H1 (cell line): ENCODE results near the gene MAIP1. TPM values are rescaled to one million over a fixed set of nuclear protein-coding genes. Genes with fewer than 3 reads are reported as not detected.

Experiments
- CTCF ChIA-PET: fragments of 300-600 bp; sonication (Branson Sonifier 250); formaldehyde crosslinking; loops from one replicate; lab custom pipeline; 2021; ENCODE audit not compliant: partially characterized antibody; lab: Charles Lee
- POLR2A ChIA-PET: fragments of 300-600 bp; sonication (Branson Sonifier 250); formaldehyde crosslinking; loops from one replicate; lab custom pipeline; 2021; ENCODE audit warnings: inconsistent platforms; ENCODE audit not compliant: partially characterized antibody; lab: Charles Lee
- DNase-seq, 2 experiments: peaks; one replicate each; pipeline versions ENCODE4 v3.0.0 to v3.0.0-alpha.2; 2010 to 2022; ENCODE audit warnings: low spot score in 2 of 2, low read depth in 1 of 2, mixed read lengths in 1 of 2
- FAIRE-seq: peaks from 2 replicates; lab custom pipeline; 2011; peaks lifted over from hg19 to GRCh38; lab: Jason Lieb, UNC
- H2AFZ ChIP-seq: 2 replicates; pipeline ENCODE4 v1.8.1; 2012; ENCODE audit warnings: low read length, inconsistent platforms
- H2AK5ac ChIP-seq: 2 replicates; pipeline ENCODE4 v1.6.1; 2013; ENCODE audit warnings: low read depth, low read length
- H2BK120ac ChIP-seq: replicated peaks from 2 replicates; pipeline ENCODE3; 2013; ENCODE audit warnings: low read depth, low read length, inconsistent platforms
- H2BK12ac ChIP-seq: 2 replicates; pipeline ENCODE4 v1.6.1; 2013; ENCODE audit warnings: low read depth, low read length
- H2BK15ac ChIP-seq: 2 replicates; pipeline ENCODE4 v1.6.1; 2013; ENCODE audit warnings: low read length
- H2BK20ac ChIP-seq: 2 replicates; pipeline ENCODE4 v1.6.1; 2013; ENCODE audit warnings: low read length
- H2BK5ac ChIP-seq: 2 replicates; pipeline ENCODE4 v1.6.1; 2013; ENCODE audit warnings: low read depth, low read length
- H3K14ac ChIP-seq: 2 replicates; pipeline ENCODE4 v1.6.1; 2013; ENCODE audit warnings: inconsistent platforms; ENCODE audit not compliant: insufficient read length
- H3K18ac ChIP-seq: 2 replicates; pipeline ENCODE4 v1.6.1; 2013; ENCODE audit warnings: low read length; ENCODE audit errors: extremely low read depth
- H3K23ac ChIP-seq: 2 replicates; pipeline ENCODE4 v1.6.1; 2013; ENCODE audit warnings: inconsistent platforms; ENCODE audit not compliant: insufficient read length
- H3K23me2 ChIP-seq: 2 replicates; pipeline ENCODE4 v1.6.1; 2013; ENCODE audit warnings: low read depth, low read length
- H3K27ac ChIP-seq: 2 replicates; pipeline ENCODE4 v1.6.1; 2011; ENCODE audit warnings: low read depth, low read length, inconsistent platforms
- H3K27me3 ChIP-seq, 4 experiments: replicated peaks in 1 of 4; 1 replicate in 1 of 4; 2 replicates in 3 of 4; pipeline versions ENCODE4 v1.6.1 to v1.8.1; 2011 to 2013; ENCODE audit warnings: low read length in 3 of 4, mild to moderate bottlenecking in 3 of 4, inconsistent platforms in 2 of 4, mixed read lengths in 2 of 4, moderate library complexity in 1 of 4; ENCODE audit not compliant: control insufficient read depth in 3 of 4, insufficient read depth in 3 of 4; ENCODE audit errors: extremely low read depth in 1 of 4
- H3K36me3 ChIP-seq, 4 experiments: 2 replicates each; pipeline versions ENCODE4 v1.6.1 to v1.8.1; 2011 to 2013; ENCODE audit warnings: mild to moderate bottlenecking in 4 of 4, low read length in 3 of 4, moderate library complexity in 2 of 4, control low read depth in 1 of 4, inconsistent platforms in 1 of 4; ENCODE audit not compliant: insufficient read depth in 4 of 4, control insufficient read depth in 2 of 4
- H3K4ac ChIP-seq: replicated peaks from 2 replicates; pipeline ENCODE3; 2013; ENCODE audit warnings: low read length, low read depth, mixed read lengths, inconsistent platforms; ENCODE audit not compliant: insufficient read length
- H3K4me1 ChIP-seq, 4 experiments: replicated peaks in 1 of 4; 1 replicate in 1 of 4; 2 replicates in 3 of 4; pipeline versions ENCODE4 v1.6.1 to v1.8.1; 2011 to 2013; ENCODE audit warnings: low read length in 3 of 4, inconsistent platforms in 2 of 4, mixed read lengths in 1 of 4; ENCODE audit not compliant: insufficient read depth in 4 of 4, control insufficient read depth in 3 of 4
- H3K4me2 ChIP-seq, 2 experiments: 2 replicates each; pipeline versions ENCODE4 v1.6.1 to v1.8.1; 2011 to 2013; ENCODE audit warnings: low read depth in 2 of 2, low read length in 2 of 2, control low read depth in 1 of 2, inconsistent platforms in 1 of 2, mild to moderate bottlenecking in 1 of 2; ENCODE audit not compliant: insufficient read depth in 1 of 2
- H3K4me3 ChIP-seq, 4 experiments: fragments of 200-600, 300-600 bp in 1 of 4; sonication (generic), shearing (Covaris generic), sonication (Bioruptor Twin) in 1 of 4; 2 replicates each; pipeline versions ENCODE4 v1.5.1 to v1.8.1; 2011 to 2016; ENCODE audit warnings: low read length in 4 of 4, low read depth in 3 of 4, control low read depth in 2 of 4, inconsistent platforms in 2 of 4, mild to moderate bottlenecking in 2 of 4, mixed read lengths in 1 of 4, moderate library complexity in 1 of 4; ENCODE audit not compliant: insufficient read depth in 2 of 4; ENCODE audit errors: extremely low read depth in 1 of 4
- H3K56ac ChIP-seq: replicated peaks from 2 replicates; pipeline ENCODE3; 2013; ENCODE audit warnings: low read depth, mild to moderate bottlenecking, mixed read lengths, low read length, inconsistent platforms; ENCODE audit not compliant: insufficient read length
- H3K79me1 ChIP-seq: 2 replicates; pipeline ENCODE4 v1.6.1; 2013; ENCODE audit warnings: low read depth, low read length, control low read depth
- H3K79me2 ChIP-seq, 2 experiments: 2 replicates each; pipeline versions ENCODE4 v1.6.1 to v1.8.1; 2012 to 2013; ENCODE audit warnings: low read length in 2 of 2, mild to moderate bottlenecking in 2 of 2, inconsistent platforms in 1 of 2; ENCODE audit not compliant: insufficient read depth in 2 of 2, control insufficient read depth in 1 of 2
- H3K9ac ChIP-seq, 4 experiments: replicated peaks in 1 of 4; 1 replicate in 1 of 4; 2 replicates in 3 of 4; pipeline versions ENCODE4 v1.6.1 to v1.8.1; 2011 to 2013; ENCODE audit warnings: low read depth in 3 of 4, low read length in 3 of 4, control low read depth in 2 of 4, mild to moderate bottlenecking in 2 of 4, moderate library complexity in 2 of 4, inconsistent platforms in 1 of 4; ENCODE audit errors: extremely low read depth in 1 of 4
- H3K9me3 ChIP-seq, 2 experiments: 2 replicates each; pipeline versions ENCODE4 v1.6.1 to v1.8.1; 2012 to 2013; ENCODE audit warnings: mild to moderate bottlenecking in 2 of 2, moderate library complexity in 2 of 2, control low read depth in 1 of 2, inconsistent platforms in 1 of 2, low read depth in 1 of 2, low read length in 1 of 2, mixed read lengths in 1 of 2; ENCODE audit not compliant: insufficient read depth in 2 of 2
- H4K20me1 ChIP-seq, 2 experiments: replicated peaks in 1 of 2; 2 replicates each; pipeline versions ENCODE3 to v1.8.1; 2011 to 2013; ENCODE audit warnings: inconsistent platforms in 2 of 2, low read length in 2 of 2, mild to moderate bottlenecking in 1 of 2; ENCODE audit not compliant: insufficient read depth in 2 of 2, control insufficient read depth in 1 of 2
- H4K5ac ChIP-seq: 2 replicates; pipeline ENCODE4 v1.6.1; 2013; ENCODE audit warnings: low read length, low read depth, mixed read lengths, inconsistent platforms; ENCODE audit not compliant: insufficient read length
- H4K8ac ChIP-seq: 2 replicates; pipeline ENCODE4 v1.8.0; 2013; ENCODE audit warnings: mild to moderate bottlenecking, moderate library complexity, low read length, inconsistent platforms; ENCODE audit not compliant: insufficient read depth; ENCODE audit errors: extremely low read depth
- H4K91ac ChIP-seq: replicated peaks from 2 replicates; pipeline ENCODE3; 2013; ENCODE audit warnings: low read length, mixed read lengths, inconsistent platforms; ENCODE audit not compliant: insufficient read length
- BCL11A ChIP-seq, 2 experiments: IDR thresholded peaks; one replicate each; pipeline ENCODE4 v1.6.1; 2011; ENCODE audit warnings: low read depth in 2 of 2, low read length in 2 of 2, mild to moderate bottlenecking in 2 of 2
- CEBPB ChIP-seq: IDR thresholded peaks from 2 replicates; pipeline ENCODE4 v1.6.1; 2012; ENCODE audit warnings: low read depth, low read length
- CTBP2 ChIP-seq: IDR thresholded peaks from 2 replicates; pipeline ENCODE4 v1.7.0; 2011; ENCODE audit warnings: borderline replicate concordance, mild to moderate bottlenecking, moderate library complexity, mixed read lengths, low read length; ENCODE audit not compliant: insufficient read depth, insufficient read length
- HDAC2 ChIP-seq, 2 experiments: fragments of 300-600 bp in 1 of 2; sonication (generic) in 1 of 2; IDR thresholded peaks; 2 replicates each; pipeline ENCODE4 v1.6.1; 2011 to 2012; ENCODE audit warnings: low read depth in 2 of 2, low read length in 2 of 2, mild to moderate bottlenecking in 2 of 2, moderate library complexity in 2 of 2, borderline replicate concordance in 1 of 2, inconsistent platforms in 1 of 2
- MAX ChIP-seq: IDR thresholded peaks from 2 replicates; pipeline ENCODE4 v1.6.1; 2012; ENCODE audit warnings: inconsistent platforms
- TCF12 ChIP-seq: IDR thresholded peaks from 2 replicates; pipeline ENCODE4 v1.6.1; 2011; ENCODE audit warnings: low read depth, mild to moderate bottlenecking, low read length
- WGBS, 2 experiments: shearing (Covaris generic) in 1 of 2; methylation state at CpG; one replicate each; pipeline versions ENCODE4 v1.1.6 to v1.1.7; 2013 to 2015; ENCODE audit warnings: low lambda C conversion rate in 2 of 2, mixed read lengths in 2 of 2, inconsistent platforms in 1 of 2, low coverage in 1 of 2, missing lambda C conversion rate in 1 of 2; ENCODE audit not compliant: insufficient replicate concordance in 2 of 2, insufficient coverage in 1 of 2, insufficient read length in 1 of 2; ENCODE audit errors: extremely low coverage in 1 of 2, missing lambda C conversion rate in 1 of 2; 5-methylcytosine and 5-hydroxymethylcytosine counted together
- polyA plus RNA-seq, 7 experiments: library from polyadenylated mRNA; depleted of rRNA in 3 of 7; stranded (reverse) in 5 of 7; unstranded in 2 of 7; fragments of >200 nt in 5 of 7; fragments of 200-250 nt in 2 of 7; gene quantifications; 1 replicate in 5 of 7; 2 replicates in 1 of 7; 4 replicates in 1 of 7; pipeline versions ENCODE4 v1.2.1 to v1.2.3, GENCODE V29; 2011 to 2013; ENCODE audit warnings: missing spikeins in 2 of 7, mixed read lengths in 2 of 7
- total RNA-seq: library from RNA; stranded (reverse); fragmentation: NEBNext Ultra II Directional; extraction: Animal tissue kit (Norgen Biotek cat#: 25700); gene quantifications from 2 replicates; pipeline ENCODE4 v1.2.1, GENCODE V29; 2021

MAIP1 gene
- total and polyA plus RNA-seq, 2 of the 8 experiments (the other 6 are each of a cell fraction or from before 2014, with no cell fraction given) = 23.2 to 28.5 TPM

DNA sequence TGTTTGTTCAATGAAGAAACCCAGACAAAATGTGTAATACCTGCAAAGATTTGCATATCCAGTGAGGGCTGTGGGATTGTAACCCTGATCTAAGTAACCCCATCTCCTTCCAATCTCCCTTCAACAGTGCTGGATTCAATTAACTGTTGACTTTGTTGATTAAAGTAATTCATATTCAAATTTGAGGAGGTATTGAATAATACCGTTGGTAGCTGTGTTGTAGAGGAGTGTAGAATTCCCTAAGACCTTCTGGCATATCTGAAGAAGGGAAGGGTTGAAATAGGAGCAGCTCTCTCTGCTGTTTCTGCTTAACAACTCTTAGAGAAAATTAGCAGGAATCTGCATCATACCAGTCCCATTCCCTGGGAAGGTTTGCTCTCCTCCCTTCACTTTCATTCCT lies 28.2 kb downstream of the MAIP1 start:
- no peak for FAIRE-seq
- Histone ChIP-seq H3K27me3 (no peaks in the 10 kb centered on the region), H4K20me1 (no peaks in the 10 kb centered on the region), H2BK12ac (no peak overlapping the region), H3K27ac (no peak overlapping the region), H3K18ac (no peak overlapping the region), H3K4me3 (no peak overlapping the region), H3K14ac (no peak overlapping the region), H3K56ac (no peak overlapping the region), H3K4me1 (peaks cover 6 to 20% (median 13%) of the 10 kb centered on the region in 4 experiments; a peak in 6 of 7 replicates), H3K79me2 (no peaks in the 10 kb centered on the region), H2AK5ac (no peak overlapping the region), H2BK120ac (no peak overlapping the region), H2BK5ac (peak overlapping the region; percentile 87; the same call in 1 of the 2 replicates), H3K36me3 (no peaks in the 10 kb centered on the region), H4K8ac (no peak overlapping the region), H3K23ac (no peak overlapping the region), H2BK20ac (no peak overlapping the region), H2BK15ac (no peak overlapping the region), H3K9me3 (no peaks in the 10 kb centered on the region), H3K4me2 (no peak overlapping the region), H3K9ac (no peak overlapping the region), H4K5ac (no peak overlapping the region), H4K91ac (peak overlapping the region; percentile 20), H3K79me1 (no peaks in the 10 kb centered on the region), H2AFZ (no peak overlapping the region), H3K4ac (no peak overlapping the region), H3K23me2 (0 out of 2 replicates have a peak, but pooled peaks cover 1% of the 10 kb centered on the region)
- TF ChIP-seq CEBPB (no peak), TCF12 (no peak), MAX (no peak), CTBP2 (no peak), BCL11A (IDR thresholded peaks at IDR 0.05; ENCODE audit: low read depth in 2 of 2, low read length in 2 of 2) (no peak), HDAC2 (IDR thresholded peaks at IDR 0.05; ENCODE audit: borderline replicate concordance in 1 of 2, low read depth in 2 of 2, low read length in 2 of 2) (no peak)
- no peak for DNase-seq
- WGBS, 2 experiments = 0% methylated on average over 1 of the region's 1 CpG; no CpG with 5 or more reads in 1 of the 2 experiments
- POLR2A ChIA-PET = interaction anchor here (0.9 kb wide), 1 partner anchor 473 kb away, joined by 3 read pairs; no protein-coding TSS in a partner anchor
- CTCF ChIA-PET = interaction anchor here (1.0 to 2.8 kb wide), 6 partner anchors 10 to 526 kb away, joined by 3 to 15 read pairs (median 9); partner anchors contain the start of gene KCTD18
